HCT116 (cell line): Measurements from ENCODE around the gene SSUH2. TPM values are rescaled to one million over a fixed set of nuclear protein-coding genes. Genes with fewer than 3 reads are reported as not detected.
"Not testable (repeated sequence)": the region's sequence is repeated elsewhere in the genome, so short reads cannot be mapped to it uniquely, and the experiment has no call there.

ENCODE experiments used
- ATAC-seq: fragments of 200-7000 bp; cut with Tn5 transposase; 2 replicates; pipeline ENCODE4 v1.9.1; 2020; ENCODE audit warnings: mild to moderate bottlenecking, moderate library complexity
- Bru-seq: library from RNA; stranded (reverse); fragments of 400-500 nt; gene quantifications from one replicate; lab custom pipeline; 2021; lab: Mats Ljungman, UMichigan
- BruChase-seq, 2 experiments: library from RNA; stranded (reverse); fragments of 400-500 nt; gene quantifications; one replicate each; lab custom pipeline; 2021; lab: Mats Ljungman, UMichigan
- BruUV-seq: library from RNA; stranded (reverse); fragments of 400-500 nt; replicated peaks from 2 replicates; lab custom pipeline; 2021; lab: Mats Ljungman, UMichigan
- CTCF ChIA-PET: fragments of 300-600 bp; sonication (Branson Sonifier 250); formaldehyde crosslinking; loops from one replicate; lab custom pipeline; 2021; ENCODE audit warnings: antibody characterized with exemption; lab: Charles Lee
- POLR2A ChIA-PET: fragments of 300-600, 350-600 bp; sonication (Branson Sonifier 250); formaldehyde crosslinking; loops from one replicate; lab custom pipeline; 2021; ENCODE audit warnings: antibody characterized with exemption; lab: Charles Lee
- RAD21 ChIA-PET, 2 experiments: fragments of 300-600 bp; sonication (Branson Sonifier 250); formaldehyde crosslinking; loops; one replicate each; lab custom pipeline; 2023; ENCODE audit warnings: low total read pairs in 2 of 2; ENCODE audit not compliant: uncharacterized antibody in 2 of 2, unreplicated experiment in 2 of 2, low non-redundant PET in 1 of 2; lab: Charles Lee
- DNase-seq: peaks from one replicate; pipeline ENCODE4 v3.0.0-alpha.2; 2010; ENCODE audit warnings: low read depth, low spot score
- H2AFZ ChIP-seq: fragments of 200-600 bp; shearing (Covaris generic), sonication (generic); 2 replicates; pipeline ENCODE4 v1.6.1; 2017; ENCODE audit warnings: low read depth, mixed run types, mixed read lengths, antibody characterized with exemption, low read length; ENCODE audit not compliant: poor library complexity, severe bottlenecking
- H3K27ac ChIP-seq: 2 replicates; pipeline ENCODE4 v1.5.1; 2012; ENCODE audit warnings: low read depth, low read length
- H3K27me3 ChIP-seq: fragments of 200-600 bp; sonication (generic); 2 replicates; pipeline ENCODE4 v1.6.1; 2016; ENCODE audit warnings: mixed run types, low read length, mixed read lengths; ENCODE audit not compliant: insufficient read depth
- H3K36me3 ChIP-seq, 2 experiments: fragments of 200-500 bp in 1 of 2; fragments of 200-600 bp in 1 of 2; sonication (Bioruptor generic) in 1 of 2; sonication (generic) in 1 of 2; 2 replicates each; pipeline versions ENCODE4 v1.5.1 to v1.6.1; 2014 to 2016; ENCODE audit warnings: low read length in 2 of 2, inconsistent platforms in 1 of 2, mixed read lengths in 1 of 2, mixed run types in 1 of 2; ENCODE audit not compliant: insufficient read depth in 2 of 2, control insufficient read depth in 1 of 2
- H3K4me1 ChIP-seq, 2 experiments: fragments of 200-600 bp in 1 of 2; sonication (generic) in 1 of 2; 2 replicates each; pipeline versions ENCODE4 v1.5.1 to v1.6.1; 2012 to 2017; ENCODE audit warnings: low read length in 2 of 2, inconsistent platforms in 1 of 2, mild to moderate bottlenecking in 1 of 2, mixed read lengths in 1 of 2, mixed run types in 1 of 2, moderate library complexity in 1 of 2; ENCODE audit not compliant: insufficient read depth in 2 of 2, control insufficient read depth in 1 of 2
- H3K4me2 ChIP-seq: fragments of 200-600 bp; sonication (generic); 2 replicates; pipeline ENCODE4 v1.6.1; 2017; ENCODE audit warnings: mixed run types, low read length, mixed read lengths
- H3K4me3 ChIP-seq, 2 experiments: fragments of 200-600 bp in 1 of 2; sonication (generic) in 1 of 2; replicated peaks in 1 of 2; 2 replicates each; pipeline ENCODE4 v1.5.1; 2011 to 2016; ENCODE audit warnings: low read length in 2 of 2, control low read depth in 1 of 2, low read depth in 1 of 2, mild to moderate bottlenecking in 1 of 2, mixed read lengths in 1 of 2, mixed run types in 1 of 2
- H3K79me2 ChIP-seq: fragments of 200-600 bp; sonication (generic); 2 replicates; pipeline ENCODE4 v1.6.1; 2017; ENCODE audit warnings: mild to moderate bottlenecking, mixed run types, low read length, moderate library complexity, mixed read lengths; ENCODE audit not compliant: insufficient read depth
- H3K9ac ChIP-seq: fragments of 200-600 bp; sonication (generic); 2 replicates; pipeline ENCODE4 v1.6.1; 2016; ENCODE audit warnings: low read length, mixed read lengths
- H3K9me2 ChIP-seq: fragments of 200-600 bp; sonication (generic), shearing (Covaris generic); 2 replicates; pipeline ENCODE4 v1.6.1; 2017; ENCODE audit warnings: mixed run types, mild to moderate bottlenecking, moderate library complexity; ENCODE audit not compliant: insufficient read depth
- H3K9me3 ChIP-seq, 2 experiments: fragments of 200-500 bp in 1 of 2; fragments of 200-600 bp in 1 of 2; sonication (Bioruptor generic) in 1 of 2; sonication (generic) in 1 of 2; 2 replicates each; pipeline ENCODE4 v1.6.1; 2014 to 2017; ENCODE audit warnings: low read length in 2 of 2, mixed read lengths in 2 of 2, inconsistent platforms in 1 of 2, low read depth in 1 of 2, mild to moderate bottlenecking in 1 of 2, mixed run types in 1 of 2, moderate library complexity in 1 of 2; ENCODE audit not compliant: control insufficient read depth in 1 of 2, insufficient read depth in 1 of 2
- H4K20me1 ChIP-seq: fragments of 200-600 bp; sonication (generic), shearing (Covaris generic); 2 replicates; pipeline ENCODE4 v1.6.1; 2017; ENCODE audit warnings: mixed run types, mild to moderate bottlenecking, moderate library complexity; ENCODE audit not compliant: insufficient read depth
- FOSL1 ChIP-seq: IDR thresholded peaks from 2 replicates; pipeline ENCODE4 v1.6.1; 2012; ENCODE audit warnings: low read depth
- POLR2A ChIP-seq: IDR thresholded peaks from 2 replicates; pipeline ENCODE4 v1.7.0; 2011; ENCODE audit warnings: borderline replicate concordance; ENCODE audit not compliant: insufficient read depth, insufficient read length; ENCODE audit errors: extremely low read depth
- SIN3A ChIP-seq: IDR thresholded peaks from 2 replicates; pipeline ENCODE4 v1.6.1; 2012; ENCODE audit warnings: low read depth
- ZFX ChIP-seq: fragments of 450-650 bp; IDR thresholded peaks from 2 replicates; pipeline ENCODE4 v1.6.1; 2017
- intact Hi-C: fragments of 100-400 bp; cut with micrococcal nuclease; formaldehyde crosslinking; loops from 2 replicates; pipeline ENCODE4 v1.10.0; 2022
- long read RNA-seq: library from polyadenylated mRNA; unstranded; transcript quantifications from one replicate; pipeline ENCODE4 v2.0.0, GENCODE V29; 2021; ENCODE audit not compliant: unreplicated experiment
- polyA plus RNA-seq: library from polyadenylated mRNA; unstranded; fragments of >200 nt; gene quantifications from 2 replicates; pipeline ENCODE4 v1.2.1, GENCODE V29; 2012; ENCODE audit warnings: missing spikeins
- total RNA-seq: library from RNA; stranded (reverse); gene quantifications from one replicate; pipeline ENCODE4 v1.2.1, GENCODE V29; 2021; ENCODE audit not compliant: unreplicated experiment
- TF ChIP-seq, protein P1 (sequence below): IDR thresholded peaks from 2 replicates; pipeline ENCODE4 v1.6.1; 2012; ENCODE audit warnings: low read depth
- TF ChIP-seq, protein P2 (sequence below): IDR thresholded peaks from 2 replicates; pipeline ENCODE4 v1.6.1; 2012

Gene SSUH2, protein sequence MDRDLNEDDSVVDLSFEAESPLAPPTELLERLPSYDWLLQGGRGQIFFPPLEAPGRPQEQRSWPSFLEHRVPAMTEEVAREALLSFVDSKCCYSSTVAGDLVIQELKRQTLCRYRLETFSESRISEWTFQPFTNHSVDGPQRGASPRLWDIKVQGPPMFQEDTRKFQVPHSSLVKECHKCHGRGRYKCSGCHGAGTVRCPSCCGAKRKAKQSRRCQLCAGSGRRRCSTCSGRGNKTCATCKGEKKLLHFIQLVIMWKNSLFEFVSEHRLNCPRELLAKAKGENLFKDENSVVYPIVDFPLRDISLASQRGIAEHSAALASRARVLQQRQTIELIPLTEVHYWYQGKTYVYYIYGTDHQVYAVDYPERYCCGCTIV
- total RNA-seq, result 0.76 TPM
- 0.32 and 0.44 TPM in 2 replicates for polyA plus RNA-seq
- percentile 24 among the genes with signal in this experiment for Bru-seq, nascent RNA
- BruChase-seq, experiment 1, labeled RNA remaining after a 6-hour chase, result percentile 42 among the genes with signal in this experiment
- percentile 30 among the genes with signal in this experiment for BruChase-seq, experiment 2, labeled RNA remaining after a 2-hour chase
- long read RNA-seq, result 0 reads

DNA sequence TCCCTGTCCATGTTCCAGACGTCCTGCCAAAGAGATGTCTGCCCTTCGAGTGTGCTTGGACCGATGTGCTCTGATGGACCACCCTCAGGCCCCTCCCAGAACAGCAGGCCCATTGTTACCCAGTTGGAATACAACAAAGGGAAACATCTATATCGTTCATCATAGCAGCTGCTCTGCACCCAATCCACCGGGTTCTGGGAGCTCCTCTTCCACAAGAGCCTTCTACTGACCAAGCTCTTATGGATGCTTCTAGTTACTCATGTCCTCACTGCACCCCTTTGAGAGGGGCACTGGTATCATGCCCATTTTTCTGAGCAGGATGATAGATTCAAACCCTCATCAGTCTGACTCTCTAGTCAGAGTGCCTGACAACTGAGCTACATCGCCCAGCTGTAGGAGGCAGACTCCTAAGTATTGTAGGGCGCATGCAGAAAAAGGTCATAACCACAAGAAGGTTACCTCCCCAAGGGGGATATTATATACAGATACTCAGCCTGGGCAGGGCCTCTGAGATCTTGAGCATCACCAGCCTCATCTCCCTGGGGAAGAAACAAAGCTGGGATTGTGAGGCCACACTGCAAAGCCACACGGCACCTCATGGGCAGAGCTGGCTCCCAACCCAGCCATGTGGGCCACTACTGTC, at the start of gene SSUH2:
SSUH2 (minus strand) TSS at position 51 of the 643 bp plus-strand sequence; CDS start at position 11, 40 bp downstream.
- intact Hi-C loops, result no loop called here
- H3K4me2 ChIP-seq, result peak within 1 kb of the TSS; percentile 59
- peaks cover 9 to 17% of the 10 kb centered on the region in 2 experiments for H3K4me1 ChIP-seq

DNA sequence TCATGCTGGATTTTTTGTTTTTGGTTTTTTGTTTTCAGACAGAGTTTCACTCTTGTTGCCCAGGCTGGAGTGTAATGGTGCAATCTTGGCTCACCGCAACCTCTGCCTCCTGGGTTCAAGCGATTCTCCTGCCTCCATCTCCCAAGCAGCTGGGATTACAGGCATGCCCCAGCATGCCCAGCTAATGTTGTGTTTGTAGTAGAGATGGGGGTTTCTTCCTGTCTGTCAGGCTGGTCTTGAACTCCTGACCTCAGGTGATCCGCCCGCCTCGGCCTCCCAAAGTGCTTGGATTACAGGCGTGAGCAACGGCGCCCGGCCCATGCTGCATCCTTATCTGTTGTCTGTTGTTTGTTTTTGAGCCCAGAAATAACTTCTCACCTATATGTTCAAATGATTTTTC, 46.7 kb upstream of the SSUH2 start:
- intact Hi-C loops, H3K36me3 ChIP-seq, H3K4me2 ChIP-seq, RAD21 ChIA-PET, H3K4me1 ChIP-seq, H3K9me3 ChIP-seq, H3K27ac ChIP-seq, CTCF ChIA-PET, H4K20me1 ChIP-seq, H3K9ac ChIP-seq, ATAC-seq, H3K27me3 ChIP-seq, DNase-seq, H3K79me2 ChIP-seq, H2AFZ ChIP-seq, POLR2A ChIA-PET, BruUV-seq, H3K4me3 ChIP-seq, H3K9me2 ChIP-seq: not testable (repeated sequence)

More for the DNA sequence above, at the start of gene SSUH2:
- ChIA-PET RAD21 (no interaction called here), CTCF (no interaction called here), POLR2A (no interaction called here)
- Histone ChIP-seq H2AFZ (no peak within 1 kb of the TSS), H3K79me2 (no peaks in the 10 kb centered on the region), H3K9me2 (no peaks in the 10 kb centered on the region), H3K4me3 (no peak within 1 kb of the TSS), H3K36me3 (no peaks in the 10 kb centered on the region), H3K9ac (no peak within 1 kb of the TSS), H3K27me3 (no peaks in the 10 kb centered on the region), H3K9me3 (no peaks in the 10 kb centered on the region), H3K27ac (no peak within 1 kb of the TSS), H4K20me1 (no peaks in the 10 kb centered on the region)
- no peak for TF ChIP-seq SIN3A
- no peak for TF ChIP-seq POLR2A
- no peak for TF ChIP-seq ZFX
- TF ChIP-seq FOSL1, result no peak
- TF ChIP-seq, protein P1, sequence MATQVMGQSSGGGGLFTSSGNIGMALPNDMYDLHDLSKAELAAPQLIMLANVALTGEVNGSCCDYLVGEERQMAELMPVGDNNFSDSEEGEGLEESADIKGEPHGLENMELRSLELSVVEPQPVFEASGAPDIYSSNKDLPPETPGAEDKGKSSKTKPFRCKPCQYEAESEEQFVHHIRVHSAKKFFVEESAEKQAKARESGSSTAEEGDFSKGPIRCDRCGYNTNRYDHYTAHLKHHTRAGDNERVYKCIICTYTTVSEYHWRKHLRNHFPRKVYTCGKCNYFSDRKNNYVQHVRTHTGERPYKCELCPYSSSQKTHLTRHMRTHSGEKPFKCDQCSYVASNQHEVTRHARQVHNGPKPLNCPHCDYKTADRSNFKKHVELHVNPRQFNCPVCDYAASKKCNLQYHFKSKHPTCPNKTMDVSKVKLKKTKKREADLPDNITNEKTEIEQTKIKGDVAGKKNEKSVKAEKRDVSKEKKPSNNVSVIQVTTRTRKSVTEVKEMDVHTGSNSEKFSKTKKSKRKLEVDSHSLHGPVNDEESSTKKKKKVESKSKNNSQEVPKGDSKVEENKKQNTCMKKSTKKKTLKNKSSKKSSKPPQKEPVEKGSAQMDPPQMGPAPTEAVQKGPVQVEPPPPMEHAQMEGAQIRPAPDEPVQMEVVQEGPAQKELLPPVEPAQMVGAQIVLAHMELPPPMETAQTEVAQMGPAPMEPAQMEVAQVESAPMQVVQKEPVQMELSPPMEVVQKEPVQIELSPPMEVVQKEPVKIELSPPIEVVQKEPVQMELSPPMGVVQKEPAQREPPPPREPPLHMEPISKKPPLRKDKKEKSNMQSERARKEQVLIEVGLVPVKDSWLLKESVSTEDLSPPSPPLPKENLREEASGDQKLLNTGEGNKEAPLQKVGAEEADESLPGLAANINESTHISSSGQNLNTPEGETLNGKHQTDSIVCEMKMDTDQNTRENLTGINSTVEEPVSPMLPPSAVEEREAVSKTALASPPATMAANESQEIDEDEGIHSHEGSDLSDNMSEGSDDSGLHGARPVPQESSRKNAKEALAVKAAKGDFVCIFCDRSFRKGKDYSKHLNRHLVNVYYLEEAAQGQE, result no peak
- TF ChIP-seq, protein P2, sequence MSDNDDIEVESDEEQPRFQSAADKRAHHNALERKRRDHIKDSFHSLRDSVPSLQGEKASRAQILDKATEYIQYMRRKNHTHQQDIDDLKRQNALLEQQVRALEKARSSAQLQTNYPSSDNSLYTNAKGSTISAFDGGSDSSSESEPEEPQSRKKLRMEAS, result no peak
- no peak for DNase-seq
- ATAC-seq, result peak; percentile 31; the same call in 1 of the 2 replicates
- BruUV-seq, result no TSS peak

DNA sequence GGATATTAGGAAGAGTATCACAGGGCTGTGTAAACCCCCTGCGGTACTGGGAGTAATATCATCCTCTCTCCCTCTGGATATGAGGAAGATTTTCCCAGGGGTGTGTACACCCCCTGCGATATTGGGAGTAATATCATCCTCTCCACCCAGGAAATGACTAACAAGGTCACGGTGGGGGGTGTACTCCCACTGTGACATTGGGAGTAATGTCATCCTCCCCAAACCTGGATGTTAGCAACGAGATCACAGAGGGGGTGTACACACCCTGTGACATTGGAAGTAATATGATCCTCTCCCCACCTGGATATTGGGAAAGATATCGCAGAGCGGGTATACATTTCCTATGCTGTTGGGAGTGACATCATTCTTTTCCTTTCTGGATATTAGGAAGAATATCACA, 40.4 kb upstream of the SSUH2 start:
- H3K36me3 ChIP-seq, POLR2A ChIA-PET, BruUV-seq, H3K9me2 ChIP-seq, H3K4me3 ChIP-seq, H4K20me1 ChIP-seq, H3K27me3 ChIP-seq, H3K9me3 ChIP-seq, H3K27ac ChIP-seq, intact Hi-C loops, DNase-seq, CTCF ChIA-PET, ATAC-seq, H3K79me2 ChIP-seq, H3K9ac ChIP-seq, H2AFZ ChIP-seq, RAD21 ChIA-PET: not testable (repeated sequence)
- peaks cover 0 to 14% of the 10 kb centered on the region in 2 experiments; a peak in 2 of 4 replicates for H3K4me1 ChIP-seq
- H3K4me2 ChIP-seq, result peak overlapping the region; percentile 17; the same call in 1 of the 2 replicates
